NB4 (cell line): Measurements from ENCODE around the gene CD300E.

Experiments used
- DNase-seq: peaks from one replicate; pipeline ENCODE4 v3.0.0; 2010; ENCODE audit warnings: low read depth
- H3K4me3 ChIP-seq: one replicate; pipeline ENCODE4 v1.5.1; 2011; ENCODE audit warnings: mild to moderate bottlenecking, low read depth, low read length, moderate library complexity
- MYC ChIP-seq: IDR thresholded peaks from 2 replicates; pipeline ENCODE4 v1.6.1; 2011; ENCODE audit warnings: low read depth, low read length
- POLR2A ChIP-seq: IDR thresholded peaks from 2 replicates; pipeline ENCODE4 v1.6.1; 2011; ENCODE audit warnings: mild to moderate bottlenecking; ENCODE audit not compliant: insufficient read length; ENCODE audit errors: extremely low read depth
- TF ChIP-seq, protein P1 (sequence below): IDR thresholded peaks from 2 replicates; pipeline ENCODE4 v1.6.1; 2011; ENCODE audit warnings: low read depth, low read length
- TF ChIP-seq, protein P2 (sequence below): IDR thresholded peaks from one replicate; pipeline ENCODE4 v1.5.1; 2012; ENCODE audit warnings: low read depth, low read length

The CD300E gene, protein sequence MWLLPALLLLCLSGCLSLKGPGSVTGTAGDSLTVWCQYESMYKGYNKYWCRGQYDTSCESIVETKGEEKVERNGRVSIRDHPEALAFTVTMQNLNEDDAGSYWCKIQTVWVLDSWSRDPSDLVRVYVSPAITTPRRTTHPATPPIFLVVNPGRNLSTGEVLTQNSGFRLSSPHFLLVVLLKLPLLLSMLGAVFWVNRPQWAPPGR

DNA sequence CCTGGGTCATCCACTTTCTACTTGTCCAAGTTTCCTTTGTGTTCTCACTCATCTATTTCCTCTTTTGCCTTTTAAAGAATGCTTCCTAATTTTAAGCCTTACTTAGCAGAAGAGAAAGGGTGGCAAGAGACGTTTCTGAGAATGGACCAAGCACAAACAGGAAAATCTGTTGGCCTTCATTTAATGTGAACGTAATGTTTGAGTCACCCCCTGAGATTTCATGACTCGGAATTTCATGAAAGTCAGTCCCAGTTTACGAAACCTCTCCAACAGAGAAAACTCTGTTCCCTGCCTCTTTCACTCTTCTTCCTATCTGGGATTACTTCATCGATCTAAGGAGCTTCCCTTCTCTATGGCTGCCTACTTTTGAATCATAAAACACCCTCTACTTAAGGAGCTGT is at the start of gene CD300E:
TSS of gene CD300E (minus strand) at position 46 of the 401 bp plus-strand sequence. CDS start 117 bp downstream, outside the sequence.
- TF ChIP-seq, protein P1, sequence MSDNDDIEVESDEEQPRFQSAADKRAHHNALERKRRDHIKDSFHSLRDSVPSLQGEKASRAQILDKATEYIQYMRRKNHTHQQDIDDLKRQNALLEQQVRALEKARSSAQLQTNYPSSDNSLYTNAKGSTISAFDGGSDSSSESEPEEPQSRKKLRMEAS: no peak
- TF ChIP-seq POLR2A: no peak
- no peak for TF ChIP-seq MYC
- TF ChIP-seq, protein P2, sequence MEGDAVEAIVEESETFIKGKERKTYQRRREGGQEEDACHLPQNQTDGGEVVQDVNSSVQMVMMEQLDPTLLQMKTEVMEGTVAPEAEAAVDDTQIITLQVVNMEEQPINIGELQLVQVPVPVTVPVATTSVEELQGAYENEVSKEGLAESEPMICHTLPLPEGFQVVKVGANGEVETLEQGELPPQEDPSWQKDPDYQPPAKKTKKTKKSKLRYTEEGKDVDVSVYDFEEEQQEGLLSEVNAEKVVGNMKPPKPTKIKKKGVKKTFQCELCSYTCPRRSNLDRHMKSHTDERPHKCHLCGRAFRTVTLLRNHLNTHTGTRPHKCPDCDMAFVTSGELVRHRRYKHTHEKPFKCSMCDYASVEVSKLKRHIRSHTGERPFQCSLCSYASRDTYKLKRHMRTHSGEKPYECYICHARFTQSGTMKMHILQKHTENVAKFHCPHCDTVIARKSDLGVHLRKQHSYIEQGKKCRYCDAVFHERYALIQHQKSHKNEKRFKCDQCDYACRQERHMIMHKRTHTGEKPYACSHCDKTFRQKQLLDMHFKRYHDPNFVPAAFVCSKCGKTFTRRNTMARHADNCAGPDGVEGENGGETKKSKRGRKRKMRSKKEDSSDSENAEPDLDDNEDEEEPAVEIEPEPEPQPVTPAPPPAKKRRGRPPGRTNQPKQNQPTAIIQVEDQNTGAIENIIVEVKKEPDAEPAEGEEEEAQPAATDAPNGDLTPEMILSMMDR: no peak
- DNase-seq: no peak

DNA sequence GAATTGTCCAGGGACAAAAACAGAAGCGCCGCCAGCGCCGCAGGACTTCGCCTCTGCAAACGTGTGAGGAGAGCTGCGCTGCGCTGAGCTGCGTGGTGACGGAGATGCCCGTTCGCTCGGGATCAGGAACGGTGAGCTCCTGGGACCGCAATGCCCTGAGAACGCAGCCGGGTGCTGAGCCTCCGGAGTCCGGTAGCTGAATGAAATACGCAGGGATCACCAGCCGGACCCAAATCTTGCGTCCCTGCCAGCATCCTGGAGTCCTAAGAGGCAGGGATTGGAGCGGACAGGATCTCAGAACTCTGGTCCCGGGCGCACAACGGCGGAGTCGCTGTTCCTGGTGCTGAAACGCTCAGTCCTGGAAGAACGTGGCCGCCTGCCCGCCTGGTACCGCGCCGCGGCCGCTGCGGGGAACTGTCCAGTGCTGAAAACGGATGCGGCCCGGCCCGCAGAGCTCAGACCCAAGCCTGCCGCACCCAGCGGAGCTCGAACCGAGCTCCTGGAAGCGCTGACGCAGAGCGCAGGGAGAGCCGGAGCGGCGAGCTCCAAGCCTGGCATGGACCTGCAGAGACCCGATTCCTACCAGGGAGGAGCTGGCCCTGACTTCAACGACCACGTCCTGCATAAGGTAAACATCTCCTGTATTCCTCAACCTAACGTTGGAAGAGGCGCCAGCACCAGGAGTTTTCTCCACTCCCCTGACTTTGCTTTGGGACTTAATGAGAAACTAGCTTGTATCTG is 47.7 kb upstream of the CD300E start:
- no peak for TF ChIP-seq POLR2A
- TF ChIP-seq MYC: peak; percentile 87
- TF ChIP-seq, protein P1: peak; percentile 96
- DNase-seq: peak; percentile 82
- no peak overlapping the region for H3K4me3 ChIP-seq

More for the DNA sequence above, at the start of gene CD300E:
- no peak within 1 kb of the TSS for H3K4me3 ChIP-seq

DNA sequence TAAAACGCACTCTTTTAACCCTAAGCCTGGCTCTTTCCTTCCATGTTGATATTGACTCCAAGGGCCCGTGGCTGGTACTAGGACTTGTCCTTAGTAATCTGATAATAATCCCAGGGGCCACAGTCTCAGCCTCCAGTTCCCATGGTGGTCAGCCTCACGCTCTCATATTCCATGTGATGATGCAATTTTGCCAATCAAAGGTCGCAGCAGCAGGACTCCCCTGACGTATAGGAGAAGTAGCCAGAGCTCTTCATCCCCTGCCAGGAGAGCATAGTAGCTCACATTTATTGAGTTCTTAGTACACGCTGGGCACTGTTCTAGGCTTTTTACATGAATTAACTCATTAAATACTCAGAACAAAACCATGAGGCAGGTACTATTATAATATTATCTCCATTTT is 46.8 kb upstream of the CD300E start:
- no peak overlapping the region for H3K4me3 ChIP-seq
- TF ChIP-seq, protein P1: no peak
- no peak for TF ChIP-seq MYC
- TF ChIP-seq POLR2A: no peak
- TF ChIP-seq, protein P2: no peak
- no peak for DNase-seq

DNA sequence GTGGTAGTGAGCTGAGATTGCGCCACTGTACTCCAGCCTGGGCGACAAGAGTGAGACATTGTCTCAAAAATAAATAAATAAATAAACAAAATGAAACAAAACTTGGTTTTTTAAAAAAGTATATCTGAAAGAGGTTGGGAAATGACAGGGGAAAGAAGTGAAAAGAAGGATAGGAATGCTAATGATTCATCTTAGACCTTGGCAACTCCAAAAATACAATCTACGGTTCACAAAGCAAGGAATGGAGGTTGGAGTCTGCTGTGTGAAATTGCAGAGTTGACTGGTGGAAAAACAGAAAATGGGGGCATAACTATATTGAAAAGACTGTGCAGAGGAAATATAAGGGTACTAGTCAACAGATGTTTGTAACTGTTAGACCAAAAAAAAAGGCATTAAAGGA is 40.0 kb upstream of the CD300E start:
- TF ChIP-seq POLR2A (no peak), MYC (no peak)
- TF ChIP-seq, protein P2: no peak
- TF ChIP-seq, protein P1: no peak
- no peak overlapping the region for H3K4me3 ChIP-seq
- DNase-seq: no peak

DNA sequence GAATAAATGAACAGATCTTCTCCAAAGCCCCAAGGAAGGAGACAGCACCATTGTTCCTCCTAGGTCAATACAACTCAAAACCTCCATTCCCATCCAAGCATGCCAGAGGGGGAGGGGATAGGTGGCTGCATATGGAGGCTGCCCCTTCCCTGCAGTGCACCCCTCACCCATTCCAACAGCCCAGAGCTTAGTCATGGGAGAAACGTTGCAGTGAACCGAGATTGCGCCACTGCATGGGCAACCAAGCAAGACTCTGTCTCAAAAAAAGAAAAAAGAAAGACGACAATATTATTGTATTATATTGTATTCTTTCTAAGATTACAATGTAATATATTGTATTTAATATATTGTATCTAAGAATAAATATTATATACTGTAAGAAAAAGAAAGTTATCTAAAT is 36.4 kb upstream of the CD300E start:
- no peak overlapping the region for H3K4me3 ChIP-seq
- DNase-seq: peak; percentile 65
- TF ChIP-seq MYC (no peak), POLR2A (no peak)
- TF ChIP-seq, protein P1: no peak
- TF ChIP-seq, protein P2: no peak

DNA sequence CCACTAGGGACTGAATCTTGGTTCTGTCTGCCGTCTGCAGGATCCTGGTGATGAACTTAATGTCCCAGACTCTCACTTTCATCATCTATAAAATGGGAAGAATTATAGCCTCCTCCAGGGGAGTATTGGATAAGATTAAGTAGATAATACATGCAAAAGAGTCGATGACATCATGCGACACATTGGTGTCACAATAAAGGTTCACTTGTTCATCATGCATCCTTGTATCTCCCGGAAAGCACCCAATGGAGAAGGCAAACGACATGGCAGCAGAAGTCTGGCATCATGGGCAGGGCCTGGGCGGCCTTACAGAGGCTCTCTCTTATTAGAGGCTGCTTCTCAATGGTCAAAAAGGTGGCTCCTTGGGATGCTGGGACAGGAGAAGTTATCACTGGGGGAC is 35.1 kb upstream of the CD300E start:
- no peak for DNase-seq
- TF ChIP-seq, protein P2: no peak
- TF ChIP-seq MYC: no peak
- no peak for TF ChIP-seq POLR2A
- TF ChIP-seq, protein P1: no peak

More for the DNA sequence above, 35.1 kb upstream of the CD300E start:
- no peak overlapping the region for H3K4me3 ChIP-seq
